Measurements from ENCODE around the gene ACY1.

GRCh38 chr3:51944451-51945021 lies 38.8 kb upstream of the ACY1 start:
- TF ChIP-seq CTCF (conservative IDR thresholded peaks at IDR 0.05) (no peak), ZFX (IDR thresholded peaks at IDR 0.05) (no peak)

Data from C4-2B (cell line).